KG1 (cell line): ENCODE measurements around the gene CFAP74.

Experiments used
- DNase-seq: peaks from one replicate; lab custom pipeline; 2025; lab: John Stamatoyannopoulos, UW

Gene CFAP74

GRCh38 chr1:1928231-1929101 lies 75.1 kb downstream of the CFAP74 start:
- DNase-seq = no peak

- DNase-seq = no peak
Measured at GRCh38 chr1:1927751-1928150, 75.8 kb downstream of the CFAP74 start.

GRCh38 chr1:1926886-1927660 lies 76.5 kb downstream of the CFAP74 start:
- no peak for DNase-seq

DNA sequence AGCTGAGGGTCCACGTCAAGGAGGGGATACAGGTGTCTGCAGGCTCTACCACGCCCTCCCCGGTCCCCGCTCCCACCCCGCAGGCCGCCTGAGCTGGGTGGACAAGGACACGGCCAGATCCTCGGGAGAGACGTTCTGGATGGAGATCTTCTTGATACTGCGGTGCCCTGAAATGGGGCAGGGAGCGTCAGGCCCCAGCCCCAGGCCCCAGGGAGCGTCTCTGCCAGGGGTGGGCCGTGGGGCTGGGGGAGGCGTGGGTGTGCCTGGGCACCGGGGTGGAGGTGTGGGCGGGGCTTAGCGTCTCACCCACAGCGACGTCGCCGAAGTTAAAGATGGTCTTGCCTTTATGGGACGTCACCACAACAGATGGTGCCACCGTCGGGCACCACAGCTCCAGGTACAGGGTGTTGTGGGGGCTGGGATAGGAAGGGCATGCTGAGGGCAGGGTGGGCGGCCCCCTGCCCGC lies 77.2 kb downstream of the CFAP74 start:
- DNase-seq = no peak

DNA sequence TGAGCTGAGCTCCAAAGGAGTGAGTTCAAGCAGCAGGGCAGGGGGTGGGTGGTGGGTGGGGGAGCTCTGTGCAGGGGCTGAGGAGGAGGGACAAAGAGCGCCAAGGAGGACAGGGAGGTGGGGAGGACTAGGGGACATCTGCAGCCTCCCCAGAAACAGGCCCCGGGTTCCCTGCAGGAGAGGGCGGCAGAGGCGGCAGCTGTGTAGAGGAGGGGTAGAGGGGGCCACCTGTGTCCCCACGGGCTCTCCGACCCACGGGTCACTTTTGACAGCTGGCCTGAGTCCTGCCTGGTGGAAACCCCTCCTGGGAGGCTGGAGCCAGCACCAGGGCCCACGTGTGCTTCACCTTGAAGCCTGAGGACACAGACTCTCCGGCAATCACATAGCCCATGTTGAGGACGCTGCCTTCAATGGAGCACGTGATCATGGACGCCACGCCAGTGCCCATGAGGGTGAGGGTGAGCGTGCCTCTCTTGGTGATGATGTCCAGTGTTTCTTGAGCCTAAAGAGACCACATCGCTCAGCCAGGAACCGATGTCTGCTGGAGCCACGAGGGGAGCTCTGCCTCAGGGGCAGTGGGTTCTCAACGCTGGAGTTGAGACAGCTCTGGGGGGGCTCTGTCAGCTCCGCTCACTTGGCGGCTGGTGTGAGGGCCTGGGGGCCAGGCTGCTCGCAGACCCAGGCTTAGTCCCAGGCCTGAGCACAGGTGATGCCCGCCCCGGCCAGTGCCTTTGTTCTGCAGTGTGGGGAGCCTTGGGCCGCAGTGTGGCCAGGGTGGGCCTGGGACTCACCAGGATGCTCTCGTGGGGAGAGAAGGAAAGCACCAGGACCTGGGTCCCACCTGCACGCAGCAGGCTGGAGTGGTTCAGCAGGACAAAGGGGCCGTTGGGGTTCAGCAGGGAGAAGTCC lies 77.9 kb downstream of the CFAP74 start:
- no peak for DNase-seq

GRCh38 chr1:1924849-1925248 lies 78.7 kb downstream of the CFAP74 start:
- no peak for DNase-seq

GRCh38 chr1:1924386-1924785 lies 79.2 kb downstream of the CFAP74 start:
- DNase-seq = no peak

- DNase-seq = no peak
Measured at GRCh38 chr1:1922956-1923833, 80.4 kb downstream of the CFAP74 start.

DNA sequence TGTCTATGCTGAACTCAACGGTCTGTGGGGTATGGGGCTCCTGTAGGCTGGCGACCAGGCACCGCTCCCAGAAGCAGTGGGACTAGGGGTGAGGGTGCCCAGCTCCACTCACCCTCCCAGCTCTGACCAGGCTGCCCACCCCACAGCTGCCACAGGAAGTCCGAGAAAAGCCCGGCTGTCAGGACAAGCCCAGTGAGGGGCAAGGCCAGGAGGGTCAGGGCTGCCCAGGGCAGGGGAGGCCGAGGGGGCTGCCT lies 81.0 kb downstream of the CFAP74 start:
- DNase-seq = no peak

GRCh38 chr1:1921901-1922701 lies 81.5 kb downstream of the CFAP74 start:
- DNase-seq = no peak

DNA sequence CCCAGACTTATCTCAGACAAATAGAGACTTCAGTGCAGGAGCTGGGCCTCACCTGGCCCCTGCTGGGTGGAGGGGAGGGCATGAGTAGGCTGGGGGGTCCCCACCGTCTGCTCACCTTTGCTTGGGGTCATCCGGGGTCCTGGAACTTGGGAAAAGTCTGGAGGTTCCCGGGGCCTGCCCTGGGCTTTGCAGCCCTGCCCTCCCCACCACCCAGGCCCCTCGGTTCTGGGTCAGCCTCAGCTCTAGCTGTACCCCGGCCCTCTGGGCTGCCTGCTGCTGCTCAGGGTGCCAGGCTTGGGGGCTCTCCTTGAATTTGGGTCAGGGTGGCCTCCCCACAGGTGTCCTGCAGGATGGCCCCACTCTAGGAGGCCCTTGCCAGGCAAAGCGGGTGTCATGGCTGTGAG lies 82.1 kb downstream of the CFAP74 start:
- no peak for DNase-seq

- no peak for DNase-seq
Measured at GRCh38 chr1:1920608-1921458, 82.8 kb downstream of the CFAP74 start.

- no peak for DNase-seq
Measured at GRCh38 chr1:1920057-1920607, 83.5 kb downstream of the CFAP74 start.

DNA sequence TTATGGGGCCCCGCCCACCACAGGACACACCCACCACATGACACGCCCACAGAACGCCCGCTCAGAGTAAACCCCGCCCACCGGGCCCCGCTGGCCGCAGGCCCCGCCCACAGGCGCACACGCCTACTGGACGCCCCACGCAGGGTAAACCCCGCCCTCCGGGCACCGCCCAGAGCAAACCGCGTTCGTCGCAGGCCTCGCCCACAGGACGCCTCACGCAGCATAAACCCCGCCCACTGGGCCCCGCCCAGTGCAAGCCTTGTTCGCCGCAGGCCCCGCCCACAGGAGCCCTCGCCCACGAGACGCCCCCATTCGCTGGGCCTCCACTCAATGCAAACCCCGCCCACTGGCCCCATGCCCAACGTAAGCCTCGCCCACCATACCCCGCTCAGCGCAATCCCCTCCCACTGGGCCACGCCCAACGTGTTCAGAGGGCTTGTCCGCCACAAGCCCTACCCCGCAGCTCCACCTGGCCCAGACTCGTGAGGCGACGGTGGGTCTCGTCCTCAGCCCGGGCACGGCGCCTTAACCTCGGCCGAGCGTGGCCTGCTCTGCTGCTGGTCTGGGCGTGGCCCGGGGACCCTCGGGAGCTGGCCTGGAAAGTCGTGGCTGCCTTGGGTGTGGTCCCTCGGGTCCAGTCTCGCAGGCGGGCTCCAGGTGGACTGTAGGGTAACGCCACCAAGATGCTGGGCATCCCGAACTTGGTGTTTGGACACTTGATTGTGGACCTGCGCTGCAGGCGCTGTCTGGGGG lies 84.1 kb downstream of the CFAP74 start:
- peak; percentile 79 for DNase-seq

GRCh38 chr1:1918901-1919303 lies 84.7 kb downstream of the CFAP74 start, which contains the start of gene TMEM52:
TSS of gene TMEM52 (minus strand) at chr1:1919279. CDS start at chr1:1919265, 14 bp downstream.
- DNase-seq = no peak

- no peak for DNase-seq
Measured at GRCh38 chr1:1917995-1918900, 85.3 kb downstream of the CFAP74 start.

- DNase-seq = no peak
Measured at GRCh38 chr1:1917304-1917976, 86.1 kb downstream of the CFAP74 start.
